Ovary (tissue), 9 donors: ENCODE results near the gene FERMT2. TPM values are rescaled to one million over a fixed set of nuclear protein-coding genes. Genes with fewer than 3 reads are reported as not detected.

Experiments
- DNase-seq, 5 donors: peaks; one replicate each; pipeline ENCODE4 v3.0.0-alpha.2; 2019 to 2020
- H3K27ac ChIP-seq, 2 donors: fragments of 200-600 bp; one replicate each; pipeline versions ENCODE4 v1.5.1 to v1.8.0; 2019 to 2022
- H3K27me3 ChIP-seq: fragments of 200-600 bp; one replicate; pipeline ENCODE4 v1.8.0; 2022
- H3K36me3 ChIP-seq: fragments of 200-600 bp; sonication (generic); one replicate; pipeline ENCODE4 v1.5.1; 2019
- H3K4me1 ChIP-seq: one replicate; pipeline ENCODE4 v1.8.1; 2013; ENCODE audit warnings: mild to moderate bottlenecking, moderate library complexity; ENCODE audit not compliant: insufficient read depth
- H3K4me3 ChIP-seq: fragments of 200-600 bp; sonication (generic); one replicate; pipeline ENCODE4 v1.5.1; 2017
- H3K9me3 ChIP-seq, 2 donors: fragments of 200-600 bp in 1 of 2; sonication (generic) in 1 of 2; one replicate each; pipeline versions ENCODE4 v1.5.1 to v1.8.1; 2013 to 2019; ENCODE audit warnings: mild to moderate bottlenecking in 1 of 2, moderate library complexity in 1 of 2
- CTCF ChIP-seq, 3 donors: fragments of 450-650 bp in 2 of 3; fragments of 200-600 bp in 1 of 3; IDR thresholded peaks; one replicate each; pipeline versions ENCODE4 v1.5.1 to v1.8.0; 2016 to 2022; ENCODE audit warnings: antibody characterized with exemption in 3 of 3, mild to moderate bottlenecking in 1 of 3
- EP300 ChIP-seq: sonication (generic); formaldehyde crosslinking; IDR thresholded peaks from one replicate; pipeline ENCODE4 v1.6.1; 2017; ENCODE audit warnings: antibody characterized with exemption
- POLR2A ChIP-seq: fragments of 450-650 bp; IDR thresholded peaks from one replicate; pipeline ENCODE4 v1.6.1; 2017; ENCODE audit warnings: antibody characterized with exemption, mild to moderate bottlenecking, moderate library complexity
- WGBS, 3 donors: extraction: QIAGEN DNeasy Blood & Tissue Kit in 1 of 3; methylation state at CpG; one replicate each; pipeline versions ENCODE4 v1.1.5 to v1.1.7; 2013 to 2017; 5-methylcytosine and 5-hydroxymethylcytosine counted together
- intact Hi-C, 4 donors: fragments of 100-400 bp; cut with DNase I; formaldehyde crosslinking; loops; one replicate each; pipeline versions ENCODE4 v1.11.0 to v1.15.1; 2022 to 2023
- polyA plus RNA-seq, 2 donors: library from polyadenylated mRNA; stranded (reverse); fragments of 200-250 nt in 1 of 2; fragments of 350-450 nt in 1 of 2; fragmentation: Illumina TruSeq in 1 of 2; extraction: RNeasy Lipid Tissue Mini Kit (QIAGEN cat#74804) in 1 of 2; gene quantifications; one replicate each; pipeline ENCODE4 v1.2.3, GENCODE V29; 2013 to 2014
- total RNA-seq, 7 donors: library from RNA; depleted of rRNA in 2 of 7; stranded (reverse); fragments of >200 nt in 2 of 7; fragmentation: NEBNext Ultra II Directional in 3 of 7; extraction: Animal tissue kit (Norgen Biotek cat#: 25700) in 3 of 7; gene quantifications; one replicate each; pipeline versions ENCODE4 v1.1.0 to v1.2.4, GENCODE V29; 2016 to 2023
- donor health status: DM: no; HTN: no; CAD: no; lungs with moderate emphysema.
- donor health status: DM: no; HTN: no; CAD: no.
- donor health status: Bipolar disorder and iron deficiency.
- donor health status: DM: yes; HTN: yes; CAD: no.
- donor health status: DM: no; HTN: no; CAD: no.
- donor health status: DM: yes; HTN: yes; CAD: no.

The FERMT2 gene
- total and polyA plus RNA-seq, 9 donors = 64.3 to 138 (median 98.4) TPM

GRCh38 chr14:52934762-52935161 is 16.1 kb downstream of the FERMT2 start:
- Histone ChIP-seq H3K27me3 (no peaks in the 10 kb centered on the region), H3K27ac (no peak overlapping the region), H3K9me3 (no peaks in the 10 kb centered on the region), H3K4me1 (peaks cover 12% of the 10 kb centered on the region), H3K4me3 (no peak overlapping the region), H3K36me3 (no peaks in the 10 kb centered on the region)
- intact Hi-C loops = no loop called here
- 49 to 67% (median 60%) methylated on average over 2 of the region's 2 CpGs for whole genome bisulfite sequencing, 3 donors
- no peak for DNase-seq
- TF ChIP-seq EP300 = no peak
- no peak for TF ChIP-seq POLR2A
- TF ChIP-seq CTCF (IDR thresholded peaks at IDR 0.05) = no peak

GRCh38 chr14:52929192-52929807 is 21.6 kb downstream of the FERMT2 start:
- Histone ChIP-seq H3K27ac (no peak overlapping the region), H3K4me3 (no peak overlapping the region), H3K27me3 (no peaks in the 10 kb centered on the region), H3K9me3 (no peaks in the 10 kb centered on the region), H3K4me1 (peaks cover 20% of the 10 kb centered on the region), H3K36me3 (no peaks in the 10 kb centered on the region)
- TF ChIP-seq CTCF (IDR thresholded peaks at IDR 0.05) (no peak), POLR2A (no peak), EP300 (no peak)
- WGBS, 3 donors = 95 to 97% (median 97%) methylated on average over 4 of the region's 4 CpGs
- intact Hi-C loops = no loop called here
- no peak for DNase-seq

- no peak for TF ChIP-seq POLR2A
- no peak for TF ChIP-seq CTCF (IDR thresholded peaks at IDR 0.05)
- TF ChIP-seq EP300 = no peak
- no peak for DNase-seq
- Histone ChIP-seq H3K27ac (peak overlapping the region in 1 of 2 donors; percentile 17), H3K4me1 (peaks cover 23% of the 10 kb centered on the region), H3K9me3 (no peaks in the 10 kb centered on the region), H3K4me3 (no peak overlapping the region), H3K27me3 (no peaks in the 10 kb centered on the region), H3K36me3 (no peaks in the 10 kb centered on the region)
- WGBS, 3 donors = 14 to 25% (median 16%) methylated on average over 3 of the region's 3 CpGs
- intact Hi-C loops = no loop called here
Measured at GRCh38 chr14:52926953-52927352, 23.9 kb downstream of the FERMT2 start.

GRCh38 chr14:52923902-52924575 is 26.8 kb downstream of the FERMT2 start:
- 43 to 62% (median 56%) methylated on average over 3 of the region's 3 CpGs for WGBS, 3 donors
- intact Hi-C loops = no loop called here
- H3K4me3 ChIP-seq = no peak overlapping the region
- H3K27me3 ChIP-seq = no peaks in the 10 kb centered on the region
- no peaks in the 10 kb centered on the region for H3K36me3 ChIP-seq
- H3K27ac ChIP-seq = no peak overlapping the region
- peaks cover 24% of the 10 kb centered on the region for H3K4me1 ChIP-seq
- no peaks in the 10 kb centered on the region for H3K9me3 ChIP-seq
- no peak for DNase-seq
- TF ChIP-seq CTCF (IDR thresholded peaks at IDR 0.05) = no peak
- TF ChIP-seq POLR2A = no peak
- TF ChIP-seq EP300 = no peak
